C4-2B (cell line): ENCODE measurements around the gene RGL2.

Source experiments
- CTCF ChIP-seq: fragments of 450-650 bp; conservative IDR thresholded peaks from 2 replicates; pipeline ENCODE4 v1.5.1; 2017; ENCODE audit warnings: mild to moderate bottlenecking
- ZFX ChIP-seq: fragments of 450-650 bp; IDR thresholded peaks from 2 replicates; pipeline ENCODE4 v1.6.1; 2017

GRCh38 chr6:33252759-33253158 is 46.0 kb downstream of the RGL2 start:
- TF ChIP-seq CTCF = no peak
- TF ChIP-seq ZFX = no peak
